SU-DHL-6 (cell line): ENCODE measurements around the gene BLOC1S5.

Experiments used
- EZH2phosphoT487 ChIP-seq: fragments of 200-600 bp; sonication (generic), shearing (Covaris generic); conservative IDR thresholded peaks from 2 replicates; pipeline ENCODE4 v1.6.1; 2018; ENCODE audit warnings: mild to moderate bottlenecking, antibody characterized with exemption, low read length, moderate library complexity, mixed read lengths
- TF ChIP-seq, protein P1 (sequence below): fragments of 200-600 bp; sonication (generic); IDR thresholded peaks from one replicate; pipeline ENCODE4 v1.5.1; 2017; ENCODE audit warnings: antibody characterized with exemption, mild to moderate bottlenecking, low read length, moderate library complexity; ENCODE audit not compliant: insufficient read depth, poor library complexity, severe bottlenecking

DNA sequence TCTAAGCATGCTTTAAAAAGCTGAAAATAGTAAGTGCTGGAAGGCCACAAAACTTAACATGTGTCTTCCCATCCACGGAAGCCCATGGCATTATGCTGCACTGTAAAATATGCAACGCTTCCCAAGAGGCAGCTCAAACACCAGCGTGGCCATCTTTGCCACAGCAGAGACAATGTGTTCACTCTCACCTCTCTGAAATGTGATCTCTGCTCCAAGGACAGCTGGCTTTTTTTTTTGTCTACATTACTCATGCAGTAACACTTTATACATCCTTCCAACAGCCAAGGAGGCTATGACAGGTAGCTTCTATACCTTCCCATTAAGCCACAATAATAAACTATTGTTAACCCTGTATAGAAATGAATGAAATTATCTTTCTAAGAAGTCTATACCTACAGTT is 49.2 kb downstream of the BLOC1S5 start:
- TF ChIP-seq, protein P1, sequence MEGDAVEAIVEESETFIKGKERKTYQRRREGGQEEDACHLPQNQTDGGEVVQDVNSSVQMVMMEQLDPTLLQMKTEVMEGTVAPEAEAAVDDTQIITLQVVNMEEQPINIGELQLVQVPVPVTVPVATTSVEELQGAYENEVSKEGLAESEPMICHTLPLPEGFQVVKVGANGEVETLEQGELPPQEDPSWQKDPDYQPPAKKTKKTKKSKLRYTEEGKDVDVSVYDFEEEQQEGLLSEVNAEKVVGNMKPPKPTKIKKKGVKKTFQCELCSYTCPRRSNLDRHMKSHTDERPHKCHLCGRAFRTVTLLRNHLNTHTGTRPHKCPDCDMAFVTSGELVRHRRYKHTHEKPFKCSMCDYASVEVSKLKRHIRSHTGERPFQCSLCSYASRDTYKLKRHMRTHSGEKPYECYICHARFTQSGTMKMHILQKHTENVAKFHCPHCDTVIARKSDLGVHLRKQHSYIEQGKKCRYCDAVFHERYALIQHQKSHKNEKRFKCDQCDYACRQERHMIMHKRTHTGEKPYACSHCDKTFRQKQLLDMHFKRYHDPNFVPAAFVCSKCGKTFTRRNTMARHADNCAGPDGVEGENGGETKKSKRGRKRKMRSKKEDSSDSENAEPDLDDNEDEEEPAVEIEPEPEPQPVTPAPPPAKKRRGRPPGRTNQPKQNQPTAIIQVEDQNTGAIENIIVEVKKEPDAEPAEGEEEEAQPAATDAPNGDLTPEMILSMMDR = no peak
- no peak for TF ChIP-seq EZH2phosphoT487
